Mammary epithelial cell (primary cell): Measurements from ENCODE around the gene IQCE.

Source experiments
- EZH2 ChIP-seq: IDR thresholded peaks from 2 replicates; pipeline ENCODE4 v1.6.1; 2012; ENCODE audit warnings: low read length, inconsistent platforms, borderline replicate concordance
- TF ChIP-seq, protein P1 (sequence below), 2 donors: IDR thresholded peaks in 1 of 2; conservative IDR thresholded peaks in 1 of 2; 2 replicates each; pipeline ENCODE4 v1.5.1; 2011 to 2012; ENCODE audit warnings: inconsistent platforms in 2 of 2, low read length in 2 of 2, mild to moderate bottlenecking in 2 of 2, control low read depth in 1 of 2, low read depth in 1 of 2; ENCODE audit not compliant: insufficient read depth in 1 of 2; ENCODE audit errors: extremely low read depth in 1 of 2

DNA sequence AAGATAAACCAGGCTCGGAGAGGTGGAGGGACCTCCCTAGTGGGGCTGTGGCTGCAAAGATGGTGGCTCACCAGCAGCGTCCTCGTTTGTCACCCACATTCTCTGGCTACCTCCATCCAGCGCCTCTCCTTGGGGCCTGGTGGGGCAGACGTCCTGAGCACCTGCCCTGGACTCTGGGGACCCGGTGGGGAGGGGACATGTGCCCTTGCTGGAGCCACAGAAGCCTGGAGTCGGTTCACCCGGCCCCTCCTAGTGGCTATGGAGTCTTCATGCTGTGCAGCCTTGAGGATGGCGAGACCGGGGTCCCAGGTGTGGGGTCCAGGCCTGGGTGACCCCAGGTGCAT is 87.5 kb downstream of the IQCE start:
- TF ChIP-seq, protein P1, sequence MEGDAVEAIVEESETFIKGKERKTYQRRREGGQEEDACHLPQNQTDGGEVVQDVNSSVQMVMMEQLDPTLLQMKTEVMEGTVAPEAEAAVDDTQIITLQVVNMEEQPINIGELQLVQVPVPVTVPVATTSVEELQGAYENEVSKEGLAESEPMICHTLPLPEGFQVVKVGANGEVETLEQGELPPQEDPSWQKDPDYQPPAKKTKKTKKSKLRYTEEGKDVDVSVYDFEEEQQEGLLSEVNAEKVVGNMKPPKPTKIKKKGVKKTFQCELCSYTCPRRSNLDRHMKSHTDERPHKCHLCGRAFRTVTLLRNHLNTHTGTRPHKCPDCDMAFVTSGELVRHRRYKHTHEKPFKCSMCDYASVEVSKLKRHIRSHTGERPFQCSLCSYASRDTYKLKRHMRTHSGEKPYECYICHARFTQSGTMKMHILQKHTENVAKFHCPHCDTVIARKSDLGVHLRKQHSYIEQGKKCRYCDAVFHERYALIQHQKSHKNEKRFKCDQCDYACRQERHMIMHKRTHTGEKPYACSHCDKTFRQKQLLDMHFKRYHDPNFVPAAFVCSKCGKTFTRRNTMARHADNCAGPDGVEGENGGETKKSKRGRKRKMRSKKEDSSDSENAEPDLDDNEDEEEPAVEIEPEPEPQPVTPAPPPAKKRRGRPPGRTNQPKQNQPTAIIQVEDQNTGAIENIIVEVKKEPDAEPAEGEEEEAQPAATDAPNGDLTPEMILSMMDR (conservative IDR thresholded peaks at IDR 0.05 in 1 of 2, IDR thresholded peaks at IDR 0.05 in 1 of 2; ENCODE audit: extremely low read depth in 1 of 2, insufficient read depth in 1 of 2, low read depth in 1 of 2, low read length in 2 of 2): no peak
- no peak for TF ChIP-seq EZH2
